Hepatocyte (in vitro differentiated cells): ENCODE results near the gene ZNF319.

Experiments used
- CTCF ChIP-seq: fragments of 200-600 bp; sonication (generic); IDR thresholded peaks from 2 replicates; pipeline ENCODE4 v1.5.1; 2016; ENCODE audit warnings: antibody characterized with exemption, mild to moderate bottlenecking; ENCODE audit not compliant: poor library complexity
- EZH2phosphoT487 ChIP-seq: fragments of 200-600 bp; sonication (generic); IDR thresholded peaks from one replicate; pipeline ENCODE4 v1.6.1; 2018; ENCODE audit warnings: antibody characterized with exemption, mild to moderate bottlenecking, low read depth, moderate library complexity; ENCODE audit not compliant: unreplicated experiment, severe bottlenecking

- TF ChIP-seq EZH2phosphoT487: no peak
- no peak for TF ChIP-seq CTCF
These were observed 18.8 kb downstream of the ZNF319 start for GRCh38 chr16:57981636-57982035.
